Endothelial cell of umbilical vein (primary cell): ENCODE results near the gene EEA1. TPM values are rescaled to one million over a fixed set of nuclear protein-coding genes. Genes with fewer than 3 reads are reported as not detected.

Experiments
- BruUV-seq: library from RNA; stranded (reverse); fragments of 400-500 nt; replicated peaks from 2 replicates; lab custom pipeline; 2021; lab: Mats Ljungman, UMichigan
- CTCF ChIA-PET: fragments of 300-600, 350-600 bp; sonication (Branson Sonifier 250); formaldehyde crosslinking; loops from one replicate; lab custom pipeline; 2021; ENCODE audit warnings: antibody characterized with exemption, inconsistent platforms; lab: Charles Lee
- POLR2A ChIA-PET: fragments of 300-600, 350-600 bp; sonication (Branson Sonifier 250); formaldehyde crosslinking; loops from one replicate; lab custom pipeline; 2021; ENCODE audit warnings: antibody characterized with exemption, inconsistent platforms; lab: Charles Lee
- DNase-seq: peaks from one replicate; pipeline ENCODE4 v3.0.0-alpha.2; 2011; ENCODE audit warnings: low read depth, low spot score
- FAIRE-seq: peaks from 2 replicates; lab custom pipeline; 2011; peaks lifted over from hg19 to GRCh38; lab: Jason Lieb, UNC
- H2AFZ ChIP-seq: 2 replicates; pipeline ENCODE4 v1.6.0; 2012; ENCODE audit warnings: low read depth, low read length, control low read depth, inconsistent platforms
- H3K27ac ChIP-seq: 2 replicates; pipeline ENCODE4 v1.5.1; 2011; ENCODE audit warnings: low read depth, mild to moderate bottlenecking, control low read depth, low read length, moderate library complexity; ENCODE audit not compliant: insufficient read depth
- H3K27me3 ChIP-seq, 2 experiments: 2 replicates each; pipeline versions ENCODE4 v1.6.0 to v1.6.1; 2011; ENCODE audit warnings: low read length in 2 of 2, mixed read lengths in 1 of 2; ENCODE audit not compliant: control insufficient read depth in 2 of 2, insufficient read depth in 2 of 2
- H3K36me3 ChIP-seq, 2 experiments: 2 replicates in 1 of 2; 3 replicates in 1 of 2; pipeline ENCODE4 v1.5.1; 2011; ENCODE audit warnings: low read length in 2 of 2, mild to moderate bottlenecking in 1 of 2, moderate library complexity in 1 of 2; ENCODE audit not compliant: control insufficient read depth in 2 of 2, insufficient read depth in 2 of 2; ENCODE audit errors: extremely low read depth in 1 of 2
- H3K4me1 ChIP-seq: 3 replicates; pipeline ENCODE4 v1.5.1; 2011; ENCODE audit warnings: mild to moderate bottlenecking, low read length; ENCODE audit not compliant: control insufficient read depth, insufficient read depth; ENCODE audit errors: extremely low read depth
- H3K4me2 ChIP-seq: 2 replicates; pipeline ENCODE4 v1.6.1; 2011; ENCODE audit warnings: low read length, control low read depth, mixed read lengths; ENCODE audit not compliant: insufficient read depth
- H3K4me3 ChIP-seq, 3 experiments: fragments of 200-600 bp in 1 of 3; sonication (generic), shearing (Covaris generic) in 1 of 3; replicated peaks in 1 of 3; 2 replicates each; pipeline ENCODE4 v1.5.1; 2011 to 2016; ENCODE audit warnings: control low read depth in 3 of 3, low read length in 3 of 3, mild to moderate bottlenecking in 2 of 3, inconsistent platforms in 1 of 3, low read depth in 1 of 3, moderate library complexity in 1 of 3; ENCODE audit not compliant: insufficient read depth in 1 of 3
- H3K79me2 ChIP-seq: 2 replicates; pipeline ENCODE4 v1.6.0; 2012; ENCODE audit warnings: low read length, inconsistent platforms; ENCODE audit not compliant: control insufficient read depth, insufficient read depth
- H3K9ac ChIP-seq: replicated peaks from 2 replicates; pipeline ENCODE3; 2011; ENCODE audit warnings: low read length, control low read depth; ENCODE audit not compliant: insufficient read depth; ENCODE audit errors: extremely low read depth
- H3K9me1 ChIP-seq: replicated peaks from 3 replicates; pipeline ENCODE4 v1.6.0; 2011; ENCODE audit warnings: mild to moderate bottlenecking, low read length; ENCODE audit not compliant: control insufficient read depth, insufficient read depth; ENCODE audit errors: extremely low read depth
- H3K9me3 ChIP-seq: replicated peaks from 2 replicates; pipeline ENCODE4 v1.5.1; 2012; ENCODE audit warnings: low read length, inconsistent platforms; ENCODE audit not compliant: control insufficient read depth, insufficient read depth
- H4K20me1 ChIP-seq: replicated peaks from 2 replicates; pipeline ENCODE3; 2011; ENCODE audit warnings: mild to moderate bottlenecking, low read length; ENCODE audit not compliant: control insufficient read depth, insufficient read depth; ENCODE audit errors: extremely low read depth
- CTCF ChIP-seq, 2 donors: IDR thresholded peaks; 1 replicate in 1 of 2; 2 replicates in 1 of 2; pipeline ENCODE4 v1.5.1; 2011; ENCODE audit warnings: low read length in 2 of 2, mild to moderate bottlenecking in 2 of 2, moderate library complexity in 2 of 2, control low read depth in 1 of 2, inconsistent platforms in 1 of 2, low read depth in 1 of 2; ENCODE audit not compliant: insufficient read depth in 1 of 2; ENCODE audit errors: extremely low read depth in 1 of 2
- EZH2 ChIP-seq: IDR thresholded peaks from 2 replicates; pipeline ENCODE4 v1.6.1; 2012; ENCODE audit warnings: borderline replicate concordance, low read depth, mild to moderate bottlenecking, moderate library complexity, low read length, inconsistent platforms; ENCODE audit not compliant: severe bottlenecking
- FOS ChIP-seq: IDR thresholded peaks from 2 replicates; pipeline ENCODE4 v1.6.1; 2011; ENCODE audit warnings: mild to moderate bottlenecking, low read length, moderate library complexity, borderline replicate concordance; ENCODE audit not compliant: insufficient read depth
- GATA2 ChIP-seq: IDR thresholded peaks from 2 replicates; pipeline ENCODE4 v1.7.0; 2011; ENCODE audit warnings: low read depth, mild to moderate bottlenecking, moderate library complexity, mixed read lengths, low read length; ENCODE audit not compliant: insufficient read length, insufficient read depth
- JUN ChIP-seq: IDR thresholded peaks from 2 replicates; pipeline ENCODE4 v1.6.1; 2011; ENCODE audit warnings: borderline replicate concordance, low read depth; ENCODE audit not compliant: insufficient read length, insufficient read depth
- MAX ChIP-seq: IDR thresholded peaks from 2 replicates; pipeline ENCODE4 v1.6.1; 2011; ENCODE audit not compliant: insufficient read depth, insufficient read length
- MYC ChIP-seq: IDR thresholded peaks from one replicate; pipeline ENCODE4 v1.6.1; 2011; ENCODE audit warnings: mild to moderate bottlenecking, low read depth, low read length
- POLR2A ChIP-seq: IDR thresholded peaks from 2 replicates; pipeline ENCODE4 v1.6.1; 2012; ENCODE audit warnings: low read depth, mild to moderate bottlenecking, control low read depth, low read length
- POLR2AphosphoS5 ChIP-seq: IDR thresholded peaks from 2 replicates; pipeline ENCODE4 v1.6.1; 2012; ENCODE audit warnings: low read depth, mild to moderate bottlenecking, control low read depth, low read length, moderate library complexity; ENCODE audit not compliant: insufficient read depth
- dilution Hi-C: fragments of 300-500 bp; cut with MboI; formaldehyde crosslinking; loops from one replicate; pipeline ENCODE4 v1.15.0; 2019; ENCODE audit warnings: low sequenced_read_pairs; ENCODE audit not compliant: extremely low pct_ligation_motif_present
- intact Hi-C: fragments of 100-400 bp; cut with micrococcal nuclease; formaldehyde crosslinking; loops from one replicate; pipeline ENCODE4 v1.10.0; 2022
- polyA plus RNA-seq, 4 experiments: library from polyadenylated mRNA; depleted of rRNA in 3 of 4; stranded (reverse) in 3 of 4; unstranded in 1 of 4; fragments of >200 nt; gene quantifications; 2 replicates each; pipeline versions ENCODE4 v1.2.1 to v1.2.3, GENCODE V29; 2011 to 2012; ENCODE audit warnings: missing spikeins in 1 of 4
- total RNA-seq: library from RNA; stranded (reverse); gene quantifications from 2 replicates; pipeline ENCODE4 v1.2.3, GENCODE V29; 2021

The EEA1 gene
- total and polyA plus RNA-seq, 2 donors (not counting 3 experiments of a cell fraction or from before 2014, with no cell fraction given): 2.6 to 38.8 TPM

GRCh38 chr12:92829686-92830282, 99.3 kb downstream of the EEA1 start:
- Histone ChIP-seq H3K27me3 (no peaks in the 10 kb centered on the region), H3K9me3 (no peaks in the 10 kb centered on the region), H3K4me2 (no peak overlapping the region), H3K4me3 (no peak overlapping the region), H4K20me1 (no peaks in the 10 kb centered on the region), H2AFZ (no peak overlapping the region), H3K9me1 (no peaks in the 10 kb centered on the region), H3K9ac (no peak overlapping the region), H3K27ac (no peak overlapping the region), H3K4me1 (no peaks in the 10 kb centered on the region), H3K36me3 (peaks cover 0 to 3% of the 10 kb centered on the region in 2 experiments), H3K79me2 (no peaks in the 10 kb centered on the region)
- DNase-seq (no peak), FAIRE-seq (no peak)
- TF ChIP-seq POLR2A (no peak), POLR2AphosphoS5 (no peak), FOS (no peak), CTCF (IDR thresholded peaks at IDR 0.05; ENCODE audit: extremely low read depth in 1 of 2, insufficient read depth in 1 of 2, low read depth in 1 of 2, low read length in 2 of 2) (no peak), JUN (no peak), MYC (no peak), MAX (no peak), GATA2 (no peak), EZH2 (no peak)
- intact Hi-C loops: loop anchor here (5.0 kb wide), 1 partner anchor 98 kb away; the partner anchor contains the start of gene EEA1
- CTCF ChIA-PET: interaction anchor here (0.6 to 5.4 kb wide), 3 partner anchors 16 to 590 kb away, joined by 3 to 26 read pairs (median 4); no protein-coding TSS in a partner anchor
- POLR2A ChIA-PET: no interaction called here
- dilution Hi-C loops: no loop called here
- no TSS peak for BruUV-seq
